HG03432 (cell line): ENCODE measurements around the gene SMIM20.
"Not testable (repeated sequence)": the region's sequence is repeated elsewhere in the genome, so short reads cannot be mapped to it uniquely, and the experiment has no call there.

Experiments
- ATAC-seq: cut with Tn5 transposase; IDR thresholded peaks from one replicate; pipeline ENCODE4 v1.9.1; 2021; ENCODE audit warnings: mild to moderate bottlenecking, moderate library complexity; ENCODE audit not compliant: unreplicated experiment

Gene SMIM20

GRCh38 chr4:25913851-25914669, at the start of gene SMIM20:
TSS of gene SMIM20 (plus strand) at chr4:25914220. CDS start at chr4:25914314, 94 bp downstream.
- peak; percentile 96 for ATAC-seq

GRCh38 chr4:25865586-25865985, 48.4 kb upstream of the SMIM20 start:
- no peak for ATAC-seq

- ATAC-seq: not testable (repeated sequence)
Observed at GRCh38 chr4:25866401-25866800, 47.6 kb upstream of the SMIM20 start.

- no peak for ATAC-seq
Observed at GRCh38 chr4:25867781-25868294, 46.2 kb upstream of the SMIM20 start.

- no peak for ATAC-seq
Observed at GRCh38 chr4:25870081-25870480, 43.9 kb upstream of the SMIM20 start.

GRCh38 chr4:25872851-25873631, 41.0 kb upstream of the SMIM20 start:
- ATAC-seq: no peak

- ATAC-seq: no peak
Observed at GRCh38 chr4:25873632-25874129, 40.3 kb upstream of the SMIM20 start.

GRCh38 chr4:25874655-25875054, 39.4 kb upstream of the SMIM20 start:
- ATAC-seq: peak; percentile 42

GRCh38 chr4:25875281-25875745, 38.7 kb upstream of the SMIM20 start:
- ATAC-seq: peak; percentile 58

GRCh38 chr4:25878676-25879075, 35.3 kb upstream of the SMIM20 start:
- no peak for ATAC-seq

- ATAC-seq: no peak
Observed at GRCh38 chr4:25879091-25879584, 34.9 kb upstream of the SMIM20 start.

- no peak for ATAC-seq
Observed at GRCh38 chr4:25879587-25879986, 34.4 kb upstream of the SMIM20 start.

- ATAC-seq: peak; percentile 55
Observed at GRCh38 chr4:25879991-25880651, 33.9 kb upstream of the SMIM20 start.

- no peak for ATAC-seq
Observed at GRCh38 chr4:25881193-25881592, 32.8 kb upstream of the SMIM20 start.

- no peak for ATAC-seq
Observed at GRCh38 chr4:25882226-25882625, 31.8 kb upstream of the SMIM20 start.

GRCh38 chr4:25883565-25883964, 30.5 kb upstream of the SMIM20 start:
- no peak for ATAC-seq

- ATAC-seq: peak; percentile 66
Observed at GRCh38 chr4:25884031-25884782, 29.8 kb upstream of the SMIM20 start.

GRCh38 chr4:25888781-25889180, 25.2 kb upstream of the SMIM20 start:
- ATAC-seq: no peak

GRCh38 chr4:25889589-25890503, 24.2 kb upstream of the SMIM20 start:
- no peak for ATAC-seq
